Progenitor cell of endocrine pancreas (in vitro differentiated cells): Measurements from ENCODE around the gene CWC15. TPM values are rescaled to one million over a fixed set of nuclear protein-coding genes. Genes with fewer than 3 reads are reported as not detected.
A peak's percentile ranks its signal among the peaks of the same experiment; 100 is the strongest.

ENCODE experiments used
- DNase-seq: peaks from one replicate; pipeline ENCODE4 v3.0.0; 2021; ENCODE audit warnings: low spot score; ENCODE audit not compliant: unreplicated experiment
- H3K27ac Mint-ChIP-seq: 2 replicates; pipeline ENCODE4 v1.8.0; 2021; ENCODE audit warnings: mild to moderate bottlenecking, moderate library complexity, mixed read lengths
- H3K27me3 Mint-ChIP-seq: 2 replicates; pipeline ENCODE4 v1.8.0; 2021; ENCODE audit warnings: mixed read lengths
- H3K36me3 Mint-ChIP-seq: 2 replicates; pipeline ENCODE4 v1.8.0; 2022; ENCODE audit warnings: mixed read lengths; ENCODE audit not compliant: insufficient read depth
- H3K4me1 Mint-ChIP-seq: 2 replicates; pipeline ENCODE4 v1.8.0; 2021; ENCODE audit warnings: low read depth, mixed read lengths
- H3K4me3 Mint-ChIP-seq: 2 replicates; pipeline ENCODE4 v1.8.0; 2021; ENCODE audit warnings: low read depth, mild to moderate bottlenecking, moderate library complexity, mixed read lengths
- H3K9me3 Mint-ChIP-seq: 2 replicates; pipeline ENCODE4 v1.8.0; 2021; ENCODE audit warnings: low read depth, mixed read lengths
- total RNA-seq: library from RNA; stranded (reverse); gene quantifications from 2 replicates; pipeline ENCODE4 v1.2.1, GENCODE V29; 2021
- TF ChIP-seq, protein P1 (sequence below): fragments of 200-600 bp; sonication (generic); IDR thresholded peaks from one replicate; pipeline ENCODE4 v1.5.0; 2021; ENCODE audit warnings: antibody characterized with exemption, mild to moderate bottlenecking; ENCODE audit not compliant: unreplicated experiment

CWC15 gene
- total RNA-seq, 1 donor from 2014 or later, result 74.9 TPM

- TF ChIP-seq, protein P1, sequence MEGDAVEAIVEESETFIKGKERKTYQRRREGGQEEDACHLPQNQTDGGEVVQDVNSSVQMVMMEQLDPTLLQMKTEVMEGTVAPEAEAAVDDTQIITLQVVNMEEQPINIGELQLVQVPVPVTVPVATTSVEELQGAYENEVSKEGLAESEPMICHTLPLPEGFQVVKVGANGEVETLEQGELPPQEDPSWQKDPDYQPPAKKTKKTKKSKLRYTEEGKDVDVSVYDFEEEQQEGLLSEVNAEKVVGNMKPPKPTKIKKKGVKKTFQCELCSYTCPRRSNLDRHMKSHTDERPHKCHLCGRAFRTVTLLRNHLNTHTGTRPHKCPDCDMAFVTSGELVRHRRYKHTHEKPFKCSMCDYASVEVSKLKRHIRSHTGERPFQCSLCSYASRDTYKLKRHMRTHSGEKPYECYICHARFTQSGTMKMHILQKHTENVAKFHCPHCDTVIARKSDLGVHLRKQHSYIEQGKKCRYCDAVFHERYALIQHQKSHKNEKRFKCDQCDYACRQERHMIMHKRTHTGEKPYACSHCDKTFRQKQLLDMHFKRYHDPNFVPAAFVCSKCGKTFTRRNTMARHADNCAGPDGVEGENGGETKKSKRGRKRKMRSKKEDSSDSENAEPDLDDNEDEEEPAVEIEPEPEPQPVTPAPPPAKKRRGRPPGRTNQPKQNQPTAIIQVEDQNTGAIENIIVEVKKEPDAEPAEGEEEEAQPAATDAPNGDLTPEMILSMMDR, result no peak
- H3K27ac Mint-ChIP-seq, result peak overlapping the region; percentile 49
- no peak for DNase-seq
Measured at GRCh38 chr11:94926271-94926625, 47.1 kb downstream of the CWC15 start.

DNA sequence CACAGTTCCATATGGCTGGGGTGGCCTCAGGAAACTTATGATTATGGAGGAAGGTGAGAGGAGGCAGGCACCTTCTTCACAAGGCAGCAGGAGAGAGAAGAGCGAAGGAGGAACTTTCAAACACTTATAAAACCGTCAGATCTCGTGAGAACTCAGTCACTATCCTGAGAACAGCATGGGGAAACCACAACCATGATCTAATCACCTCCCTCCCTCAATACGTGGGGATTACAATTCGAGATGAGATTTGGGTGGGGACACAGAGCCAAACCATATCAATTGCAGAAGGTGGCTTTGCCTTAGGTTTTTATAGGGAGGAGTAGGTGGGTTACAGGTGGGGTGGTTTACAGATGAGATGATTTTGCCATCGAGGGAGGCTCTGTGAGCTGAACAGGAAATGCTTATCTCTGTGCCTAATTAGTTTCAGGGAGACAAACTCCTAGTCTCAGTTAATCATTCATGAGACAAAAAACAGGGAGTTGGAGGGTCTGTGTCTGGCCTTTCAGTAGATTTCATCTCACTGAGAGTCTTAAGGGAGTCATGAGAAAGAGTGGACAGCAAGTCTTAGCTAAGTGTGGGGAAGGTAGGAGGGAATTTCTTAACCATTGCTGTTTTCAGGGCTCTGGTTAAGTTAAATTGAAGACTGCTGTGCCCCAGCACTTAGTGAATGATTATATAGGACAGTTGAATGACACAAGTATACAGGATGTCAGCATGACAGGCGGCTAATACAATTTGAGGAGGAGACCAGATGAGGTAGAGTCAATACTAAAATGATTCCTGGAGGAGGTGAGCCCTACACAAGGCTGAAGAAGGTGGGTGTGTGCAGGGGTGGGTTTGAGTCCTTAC lies 47.7 kb downstream of the CWC15 start:
- Mint-ChIP-seq H3K36me3 (no peaks in the 10 kb centered on the region), H3K4me3 (peak overlapping the region; percentile 15), H3K27me3 (peaks cover 5% of the 10 kb centered on the region), H3K27ac (peak overlapping the region; percentile 49), H3K4me1 (peaks cover 18% of the 10 kb centered on the region), H3K9me3 (peaks cover 3% of the 10 kb centered on the region)
- TF ChIP-seq, protein P1, result no peak
- DNase-seq, result no peak

More at GRCh38 chr11:94926271-94926625, 47.1 kb downstream of the CWC15 start:
- Mint-ChIP-seq H3K9me3 (peaks cover 3% of the 10 kb centered on the region), H3K27me3 (peaks cover 5% of the 10 kb centered on the region), H3K36me3 (no peaks in the 10 kb centered on the region), H3K4me3 (no peak overlapping the region), H3K4me1 (peaks cover 18% of the 10 kb centered on the region)

DNA sequence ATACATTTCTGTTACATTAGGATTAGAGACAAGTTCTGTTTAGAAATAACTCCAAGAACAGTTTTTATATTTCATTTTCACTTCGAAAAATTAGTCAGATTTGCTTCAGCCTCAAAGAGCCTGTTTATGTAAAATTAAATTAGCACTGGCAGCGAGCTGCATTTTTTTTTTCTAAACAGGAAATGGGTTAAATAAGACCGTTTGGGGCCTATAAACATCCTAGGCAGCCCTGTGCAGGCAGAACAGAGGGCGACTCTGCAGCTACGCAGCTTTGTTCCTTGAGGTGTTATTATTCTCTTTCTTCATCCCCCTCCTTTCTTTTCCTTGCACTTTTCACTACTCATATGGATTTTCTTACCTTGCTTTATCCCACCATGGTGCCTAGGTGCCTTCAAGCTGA lies 48.7 kb downstream of the CWC15 start:
- Mint-ChIP-seq H3K36me3 (no peaks in the 10 kb centered on the region), H3K4me1 (peaks cover 18% of the 10 kb centered on the region), H3K27me3 (no peaks in the 10 kb centered on the region), H3K9me3 (peaks cover 3% of the 10 kb centered on the region), H3K27ac (no peak overlapping the region), H3K4me3 (no peak overlapping the region)
- TF ChIP-seq, protein P1, result no peak
- no peak for DNase-seq

GRCh38 chr11:94924171-94924572 lies 49.2 kb downstream of the CWC15 start:
- Mint-ChIP-seq H3K27me3 (no peaks in the 10 kb centered on the region), H3K36me3 (no peaks in the 10 kb centered on the region), H3K27ac (no peak overlapping the region), H3K4me1 (peaks cover 18% of the 10 kb centered on the region), H3K9me3 (peaks cover 3% of the 10 kb centered on the region), H3K4me3 (no peak overlapping the region)
- TF ChIP-seq, protein P1, result no peak
- no peak for DNase-seq

- no peak overlapping the region for H3K4me3 Mint-ChIP-seq
- no peak overlapping the region for H3K27ac Mint-ChIP-seq
- H3K4me1 Mint-ChIP-seq, result peaks cover 18% of the 10 kb centered on the region
Measured at GRCh38 chr11:94923004-94923334, 50.4 kb downstream of the CWC15 start.

More at GRCh38 chr11:94923004-94923334, 50.4 kb downstream of the CWC15 start:
- no peaks in the 10 kb centered on the region for H3K36me3 Mint-ChIP-seq
- DNase-seq, result no peak
- no peaks in the 10 kb centered on the region for H3K27me3 Mint-ChIP-seq
- no peaks in the 10 kb centered on the region for H3K9me3 Mint-ChIP-seq
- TF ChIP-seq, protein P1, result no peak
